ENCODE results near the gene PITRM1.

- TF ChIP-seq POLR2AphosphoS5 (IDR thresholded peaks at IDR 0.05; ENCODE audit: low read depth, low read length), result no peak
- TF ChIP-seq POLR2A (IDR thresholded peaks at IDR 0.05; ENCODE audit: low read depth, low read length), result no peak
- TF ChIP-seq TAF1 (IDR thresholded peaks at IDR 0.05; ENCODE audit: borderline replicate concordance, low read depth, low read length), result no peak
Measured at GRCh38 chr10:3165196-3165595, 7.4 kb downstream of the PITRM1 start.
